ENCODE data around the gene ZNF212.

GRCh38 chr7:149252378-149252777, 12.9 kb downstream of the ZNF212 start:
- TF ChIP-seq, protein P1, sequence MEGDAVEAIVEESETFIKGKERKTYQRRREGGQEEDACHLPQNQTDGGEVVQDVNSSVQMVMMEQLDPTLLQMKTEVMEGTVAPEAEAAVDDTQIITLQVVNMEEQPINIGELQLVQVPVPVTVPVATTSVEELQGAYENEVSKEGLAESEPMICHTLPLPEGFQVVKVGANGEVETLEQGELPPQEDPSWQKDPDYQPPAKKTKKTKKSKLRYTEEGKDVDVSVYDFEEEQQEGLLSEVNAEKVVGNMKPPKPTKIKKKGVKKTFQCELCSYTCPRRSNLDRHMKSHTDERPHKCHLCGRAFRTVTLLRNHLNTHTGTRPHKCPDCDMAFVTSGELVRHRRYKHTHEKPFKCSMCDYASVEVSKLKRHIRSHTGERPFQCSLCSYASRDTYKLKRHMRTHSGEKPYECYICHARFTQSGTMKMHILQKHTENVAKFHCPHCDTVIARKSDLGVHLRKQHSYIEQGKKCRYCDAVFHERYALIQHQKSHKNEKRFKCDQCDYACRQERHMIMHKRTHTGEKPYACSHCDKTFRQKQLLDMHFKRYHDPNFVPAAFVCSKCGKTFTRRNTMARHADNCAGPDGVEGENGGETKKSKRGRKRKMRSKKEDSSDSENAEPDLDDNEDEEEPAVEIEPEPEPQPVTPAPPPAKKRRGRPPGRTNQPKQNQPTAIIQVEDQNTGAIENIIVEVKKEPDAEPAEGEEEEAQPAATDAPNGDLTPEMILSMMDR (IDR thresholded peaks at IDR 0.05), result no peak
- TF ChIP-seq POLR2AphosphoS5 (IDR thresholded peaks at IDR 0.05), result no peak
